ENCODE data around the gene KSR1.

Gene KSR1

GRCh38 chr17:27569257-27569722 is 113.0 kb downstream of the KSR1 start:
- in situ Hi-C loops (cut with HindIII; ENCODE audit: low pct_unique_long_range_greater_than_20kb, low sequenced_read_pairs): no loop called here
- no peak for TF ChIP-seq JUND (IDR thresholded peaks at IDR 0.05; ENCODE audit: low read depth)
- DNase-seq (ENCODE audit: low read depth in 1 of 2, low spot score in 1 of 2): peak in 1 of 2 experiments; percentile 51

GRCh38 chr17:27569884-27570577 is 113.8 kb downstream of the KSR1 start:
- no peak for TF ChIP-seq JUND (IDR thresholded peaks at IDR 0.05; ENCODE audit: low read depth)
- no peak for DNase-seq (ENCODE audit: low read depth in 1 of 2, low spot score in 1 of 2)
- in situ Hi-C loops (cut with HindIII; ENCODE audit: low pct_unique_long_range_greater_than_20kb, low sequenced_read_pairs): no loop called here

DNA sequence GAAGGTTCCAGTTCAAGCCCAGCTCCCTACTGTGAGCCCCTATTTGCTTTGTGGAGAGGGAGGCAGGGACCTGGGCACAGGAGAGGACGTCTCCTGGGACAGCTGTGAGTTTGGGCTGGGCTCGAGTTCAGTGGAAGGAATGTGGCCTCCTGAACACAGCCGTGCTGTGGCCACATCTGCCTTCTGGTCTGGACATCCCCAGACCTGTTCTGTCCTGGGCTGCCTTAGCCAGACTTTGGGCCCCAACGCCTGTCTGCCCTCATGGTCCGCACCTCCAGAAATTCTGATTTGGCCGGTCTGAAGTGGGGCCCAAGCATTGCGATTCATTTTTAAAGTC is 114.3 kb downstream of the KSR1 start:
- in situ Hi-C loops (cut with HindIII; ENCODE audit: low pct_unique_long_range_greater_than_20kb, low sequenced_read_pairs): no loop called here
- DNase-seq (ENCODE audit: low read depth in 1 of 2, low spot score in 1 of 2): no peak
- TF ChIP-seq JUND (IDR thresholded peaks at IDR 0.05; ENCODE audit: low read depth): no peak

- no peak for TF ChIP-seq JUND (IDR thresholded peaks at IDR 0.05; ENCODE audit: low read depth)
- in situ Hi-C loops (cut with HindIII; ENCODE audit: low pct_unique_long_range_greater_than_20kb, low sequenced_read_pairs): no loop called here
- no peak for DNase-seq (ENCODE audit: low read depth in 1 of 2, low spot score in 1 of 2)
Measured at GRCh38 chr17:27571563-27572352, 115.5 kb downstream of the KSR1 start.

DNA sequence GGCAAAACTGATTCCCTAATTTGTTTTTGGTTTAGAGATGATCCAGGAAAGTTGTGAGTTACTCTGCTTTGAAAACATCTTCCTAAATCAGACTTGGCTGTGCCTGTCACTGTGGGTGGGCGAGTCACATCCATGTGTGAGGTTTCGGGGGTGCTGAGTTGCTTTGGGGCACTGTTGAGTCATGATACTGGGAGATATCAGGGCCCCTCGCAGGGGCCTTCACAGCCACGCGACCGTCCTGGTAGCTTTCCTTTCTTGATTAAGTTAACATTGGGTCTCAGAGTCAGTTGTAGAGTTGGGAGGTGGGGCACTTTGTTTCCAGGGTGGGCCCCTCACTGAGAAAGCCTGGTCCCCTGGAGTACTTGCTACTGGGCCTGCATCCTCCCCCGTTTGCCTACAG is 116.4 kb downstream of the KSR1 start:
- no peak for DNase-seq (ENCODE audit: low read depth in 1 of 2, low spot score in 1 of 2)
- no peak for TF ChIP-seq JUND (IDR thresholded peaks at IDR 0.05; ENCODE audit: low read depth)
- in situ Hi-C loops (cut with HindIII; ENCODE audit: low pct_unique_long_range_greater_than_20kb, low sequenced_read_pairs): no loop called here

GRCh38 chr17:27573548-27573947 is 117.3 kb downstream of the KSR1 start:
- in situ Hi-C loops (cut with HindIII; ENCODE audit: low pct_unique_long_range_greater_than_20kb, low sequenced_read_pairs): no loop called here
- no peak for TF ChIP-seq JUND (IDR thresholded peaks at IDR 0.05; ENCODE audit: low read depth)
- no peak for DNase-seq (ENCODE audit: low read depth in 1 of 2, low spot score in 1 of 2)

GRCh38 chr17:27573971-27574525 is 117.8 kb downstream of the KSR1 start:
- TF ChIP-seq JUND (IDR thresholded peaks at IDR 0.05; ENCODE audit: low read depth): no peak
- in situ Hi-C loops (cut with HindIII; ENCODE audit: low pct_unique_long_range_greater_than_20kb, low sequenced_read_pairs): no loop called here
- DNase-seq (ENCODE audit: low read depth in 1 of 2, low spot score in 1 of 2): peak in 1 of 2 experiments; percentile 38

- DNase-seq (ENCODE audit: low read depth in 1 of 2, low spot score in 1 of 2): no peak
- in situ Hi-C loops (cut with HindIII; ENCODE audit: low pct_unique_long_range_greater_than_20kb, low sequenced_read_pairs): no loop called here
- no peak for TF ChIP-seq JUND (IDR thresholded peaks at IDR 0.05; ENCODE audit: low read depth)
Measured at GRCh38 chr17:27575096-27575911, 119.1 kb downstream of the KSR1 start.

DNA sequence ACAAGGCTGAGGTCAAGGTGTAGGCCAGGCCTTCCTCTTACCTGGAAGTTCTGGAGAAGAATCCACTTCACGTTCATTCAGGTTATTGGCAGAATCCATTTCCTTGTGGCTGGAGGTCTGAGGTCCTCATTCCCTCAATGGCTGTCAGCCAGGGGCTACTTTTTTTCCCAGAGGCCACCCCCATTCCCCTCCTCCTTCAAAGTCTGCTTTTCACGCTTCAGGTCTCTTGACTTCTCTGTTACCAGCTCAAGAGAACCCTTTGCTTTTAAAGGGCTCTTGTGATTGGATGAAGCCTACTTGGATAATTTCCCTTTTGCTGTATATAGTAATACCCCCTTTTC is 119.6 kb downstream of the KSR1 start:
- DNase-seq (ENCODE audit: low read depth in 1 of 2, low spot score in 1 of 2): no peak
- in situ Hi-C loops (cut with HindIII; ENCODE audit: low pct_unique_long_range_greater_than_20kb, low sequenced_read_pairs): no loop called here
- TF ChIP-seq JUND (IDR thresholded peaks at IDR 0.05; ENCODE audit: low read depth): no peak

GRCh38 chr17:27576477-27577083 is 120.3 kb downstream of the KSR1 start:
- in situ Hi-C loops (cut with HindIII; ENCODE audit: low pct_unique_long_range_greater_than_20kb, low sequenced_read_pairs): no loop called here
- DNase-seq (ENCODE audit: low read depth in 1 of 2, low spot score in 1 of 2): no peak
- TF ChIP-seq JUND (IDR thresholded peaks at IDR 0.05; ENCODE audit: low read depth): no peak

- TF ChIP-seq JUND (IDR thresholded peaks at IDR 0.05; ENCODE audit: low read depth): no peak
- DNase-seq (ENCODE audit: low read depth in 1 of 2, low spot score in 1 of 2): no peak
- in situ Hi-C loops (cut with HindIII; ENCODE audit: low pct_unique_long_range_greater_than_20kb, low sequenced_read_pairs): no loop called here
Measured at GRCh38 chr17:27577121-27577761, 121.0 kb downstream of the KSR1 start.

Measured in T47D (cell line).